HUES64 (cell line): ENCODE data around the gene TAF6L.
A peak's percentile ranks its signal among the peaks of the same experiment; 100 is the strongest.
"Not testable (repeated sequence)": the region's sequence is repeated elsewhere in the genome, so short reads cannot be mapped to it uniquely, and the experiment has no call there.

Experiments
- H3K27ac ChIP-seq: 2 replicates; pipeline ENCODE4 v1.7.0; 2013; ENCODE audit warnings: low read depth, low read length, inconsistent platforms
- H3K27me3 ChIP-seq: 2 replicates; pipeline ENCODE4 v1.6.1; 2013; ENCODE audit warnings: mild to moderate bottlenecking, low read length; ENCODE audit not compliant: insufficient read depth
- H3K36me3 ChIP-seq: 2 replicates; pipeline ENCODE4 v1.6.1; 2013; ENCODE audit warnings: mild to moderate bottlenecking, low read length; ENCODE audit not compliant: insufficient read depth
- H3K4me1 ChIP-seq: 2 replicates; pipeline ENCODE4 v1.6.1; 2013; ENCODE audit warnings: mild to moderate bottlenecking, low read length, moderate library complexity; ENCODE audit not compliant: insufficient read depth
- H3K4me3 ChIP-seq: 2 replicates; pipeline ENCODE4 v1.5.1; 2013; ENCODE audit warnings: mild to moderate bottlenecking, low read length, moderate library complexity
- H3K9ac ChIP-seq: 2 replicates; pipeline ENCODE4 v1.6.1; 2013; ENCODE audit warnings: mild to moderate bottlenecking, low read depth, low read length
- H3K9me3 ChIP-seq: 2 replicates; pipeline ENCODE4 v1.6.1; 2013; ENCODE audit warnings: low read depth, low read length; ENCODE audit not compliant: insufficient read depth
- WGBS: fragments of 150-250, 120-280 bp; methylation state at CpG from one replicate; pipeline ENCODE4 v1.1.7; 2013; ENCODE audit warnings: missing lambda C conversion rate; 5-methylcytosine and 5-hydroxymethylcytosine counted together

TAF6L gene

DNA sequence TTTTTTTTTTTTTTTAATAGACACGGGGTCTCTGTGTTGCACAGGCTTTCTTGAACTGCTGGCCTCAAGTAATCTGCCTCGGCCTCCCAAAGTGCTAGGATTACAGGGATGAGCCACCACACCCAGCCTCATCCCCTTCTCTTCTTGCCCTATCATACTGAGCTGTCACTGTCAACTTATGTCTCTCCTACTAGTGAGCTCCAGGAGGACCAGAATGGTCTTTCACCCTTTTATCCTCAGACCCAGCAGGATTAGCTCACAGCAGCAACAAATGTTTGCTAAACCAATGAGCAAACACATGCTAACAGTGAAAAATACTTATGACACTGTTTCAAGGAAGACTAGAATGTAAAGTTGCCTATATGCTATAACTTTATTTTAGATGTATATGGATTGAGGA is 40.5 kb downstream of the TAF6L start:
- no peak overlapping the region for H3K4me3 ChIP-seq
- H3K36me3 ChIP-seq = peaks cover 8% of the 10 kb centered on the region
- H3K9me3 ChIP-seq = no peaks in the 10 kb centered on the region
- no peak overlapping the region for H3K27ac ChIP-seq
- H3K9ac ChIP-seq = no peak overlapping the region
- H3K4me1 ChIP-seq = no peaks in the 10 kb centered on the region
- 95% methylated on average over 2 of the region's 2 CpGs for WGBS
- no peaks in the 10 kb centered on the region for H3K27me3 ChIP-seq

GRCh38 chr11:62816557-62816956 is 45.4 kb downstream of the TAF6L start:
- peaks cover 41% of the 10 kb centered on the region for H3K36me3 ChIP-seq
- WGBS = 96% methylated on average over 8 of the region's 8 CpGs
- no peak overlapping the region for H3K4me3 ChIP-seq
- H3K27ac ChIP-seq = no peak overlapping the region
- H3K27me3 ChIP-seq = no peaks in the 10 kb centered on the region
- H3K4me1 ChIP-seq = no peaks in the 10 kb centered on the region
- H3K9ac ChIP-seq = no peak overlapping the region
- H3K9me3 ChIP-seq = no peaks in the 10 kb centered on the region

DNA sequence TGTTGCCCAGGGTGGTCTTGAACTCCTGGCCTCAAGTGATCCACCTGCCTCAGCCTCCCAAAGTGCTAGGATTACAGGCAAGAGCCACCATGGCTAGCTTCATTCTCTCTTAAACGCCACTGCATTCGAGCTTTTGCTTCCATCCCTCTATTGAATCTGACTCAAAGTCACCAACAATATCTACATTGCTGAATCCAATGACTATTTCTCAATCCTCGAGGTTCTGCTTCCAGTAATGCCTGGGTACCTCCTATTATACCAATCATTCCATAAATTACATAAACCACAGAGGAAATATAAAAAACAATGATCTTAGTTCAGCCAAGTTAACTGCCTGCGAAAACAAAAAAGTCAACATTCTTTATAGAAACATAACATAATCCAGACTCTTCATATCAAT is 45.9 kb downstream of the TAF6L start:
- H3K36me3 ChIP-seq = peaks cover 47% of the 10 kb centered on the region
- no peaks in the 10 kb centered on the region for H3K27me3 ChIP-seq
- no peaks in the 10 kb centered on the region for H3K4me1 ChIP-seq
- H3K9me3 ChIP-seq = no peaks in the 10 kb centered on the region
- H3K4me3 ChIP-seq = no peak overlapping the region
- H3K9ac ChIP-seq = no peak overlapping the region
- H3K27ac ChIP-seq = no peak overlapping the region
- 95% methylated on average over 4 of the region's 4 CpGs for WGBS

GRCh38 chr11:62823677-62824076 is 52.5 kb downstream of the TAF6L start:
- Histone ChIP-seq H3K36me3 (peaks cover 81% of the 10 kb centered on the region), H3K9ac (no peak overlapping the region), H3K9me3 (no peaks in the 10 kb centered on the region), H3K27ac (no peak overlapping the region), H3K4me3 (no peak overlapping the region), H3K27me3 (no peaks in the 10 kb centered on the region), H3K4me1 (no peaks in the 10 kb centered on the region)
- 94% methylated on average over 3 of the region's 3 CpGs for WGBS

DNA sequence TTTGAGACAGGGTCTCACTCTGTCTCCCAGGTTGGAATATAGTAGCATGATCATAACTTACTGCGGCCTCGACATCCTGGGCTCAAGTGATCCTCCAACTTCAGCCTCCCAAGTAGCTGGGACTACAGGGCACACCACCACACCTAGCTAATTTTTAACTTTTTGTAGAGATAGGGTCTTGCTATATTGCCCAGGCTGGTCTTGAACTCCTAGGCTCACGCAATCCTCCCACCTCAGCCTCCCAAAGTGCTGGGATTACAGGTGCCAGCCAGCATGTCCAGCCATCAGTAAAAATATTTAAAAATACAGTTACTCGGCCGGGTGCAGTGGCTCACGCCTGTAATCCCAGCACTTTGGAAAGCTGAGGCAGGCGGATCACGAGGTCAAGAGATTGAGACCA is 56.9 kb downstream of the TAF6L start:
- H3K9ac ChIP-seq, H3K9me3 ChIP-seq, H3K4me1 ChIP-seq, H3K27me3 ChIP-seq, H3K4me3 ChIP-seq, H3K27ac ChIP-seq: not testable (repeated sequence)
- H3K36me3 ChIP-seq = peaks cover 49% of the 10 kb centered on the region
- WGBS = 94% methylated on average over 8 of the region's 8 CpGs

GRCh38 chr11:62830904-62831519 is 59.8 kb downstream of the TAF6L start:
- H3K27ac ChIP-seq = peak overlapping the region; percentile 97
- WGBS = 2% methylated on average over 32 of the region's 33 CpGs
- H3K4me3 ChIP-seq = peak overlapping the region; percentile 89
- no peaks in the 10 kb centered on the region for H3K27me3 ChIP-seq
- peak overlapping the region; percentile 95 for H3K9ac ChIP-seq
- H3K36me3 ChIP-seq = peaks cover 50% of the 10 kb centered on the region
- peaks cover 13% of the 10 kb centered on the region; the same call in 1 of the 2 replicates for H3K4me1 ChIP-seq
- no peaks in the 10 kb centered on the region for H3K9me3 ChIP-seq

GRCh38 chr11:62831520-62832335 is 60.5 kb downstream of the TAF6L start, which contains the start of gene STX5:
Gene STX5, minus strand, starts transcription at chr11:62832051. Its CDS starts 808 bp downstream, at chr11:62831243.
- H3K9me3 ChIP-seq = no peaks in the 10 kb centered on the region
- under 1% methylated on average over 65 of the region's 65 CpGs for WGBS
- H3K36me3 ChIP-seq = peaks cover 56% of the 10 kb centered on the region
- peak within 1 kb of the TSS; percentile 95 for H3K9ac ChIP-seq
- H3K27ac ChIP-seq = peak within 1 kb of the TSS; percentile 97
- no peaks in the 10 kb centered on the region for H3K27me3 ChIP-seq
- H3K4me1 ChIP-seq = peaks cover 13% of the 10 kb centered on the region; the same call in 1 of the 2 replicates
- peak within 1 kb of the TSS; percentile 89 for H3K4me3 ChIP-seq

- H3K4me1 ChIP-seq = peaks cover 13% of the 10 kb centered on the region; the same call in 1 of the 2 replicates
- peaks cover 53% of the 10 kb centered on the region for H3K36me3 ChIP-seq
- H3K9me3 ChIP-seq = no peaks in the 10 kb centered on the region
- no peaks in the 10 kb centered on the region for H3K27me3 ChIP-seq
- WGBS = 21% methylated on average over 40 of the region's 40 CpGs
- H3K4me3 ChIP-seq = peak within 1 kb of the TSS; percentile 89
- H3K27ac ChIP-seq = peak within 1 kb of the TSS; percentile 94
- peak within 1 kb of the TSS; percentile 95 for H3K9ac ChIP-seq
Observed at GRCh38 chr11:62832336-62833234, 61.4 kb downstream of the TAF6L start, which contains the start of gene TEX54. Gene TEX54, minus strand, starts transcription at chr11:62832841.

DNA sequence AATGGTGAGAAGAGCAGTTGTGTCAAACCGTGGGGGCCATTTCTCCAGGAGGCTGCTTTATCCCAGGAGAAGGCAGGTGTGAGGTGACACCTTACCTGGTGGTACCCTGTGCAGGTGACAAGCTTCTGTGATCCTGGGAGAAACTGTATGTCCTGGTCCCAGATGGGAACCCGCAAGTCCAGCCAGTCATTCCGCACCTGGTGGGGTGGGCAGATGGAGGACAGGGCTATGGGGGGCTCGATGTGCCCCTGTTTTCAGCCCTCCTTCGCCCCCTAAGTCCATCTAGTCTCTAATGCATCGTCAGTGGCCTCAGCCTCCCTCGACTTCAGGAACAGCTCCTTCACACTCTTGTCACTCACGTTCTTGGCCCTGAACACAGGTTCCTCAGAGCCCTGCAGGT is 64.1 kb downstream of the TAF6L start:
- Histone ChIP-seq H3K27ac (no peak overlapping the region), H3K36me3 (peaks cover 51% of the 10 kb centered on the region), H3K4me3 (no peak overlapping the region), H3K9ac (no peak overlapping the region), H3K9me3 (no peaks in the 10 kb centered on the region), H3K27me3 (no peaks in the 10 kb centered on the region), H3K4me1 (peaks cover 11% of the 10 kb centered on the region; the same call in 1 of the 2 replicates)
- WGBS = 91% methylated on average over 8 of the region's 8 CpGs
